Lower leg skin (tissue), 4 donors: ENCODE data around the gene ARX. TPM values are rescaled to one million over a fixed set of nuclear protein-coding genes. Genes with fewer than 3 reads are reported as not detected.

ENCODE experiments used
- DNase-seq, 2 donors: peaks; one replicate each; pipeline ENCODE4 v3.0.0-alpha.2; 2019; ENCODE audit warnings: low spot score in 2 of 2
- H3K4me3 ChIP-seq: fragments of 200-600 bp; sonication (generic); 2 replicates; pipeline ENCODE4 v1.5.1; 2017; ENCODE audit warnings: mild to moderate bottlenecking, low read depth; ENCODE audit not compliant: poor library complexity, severe bottlenecking
- CTCF ChIP-seq, 3 donors: fragments of 450-650 bp; IDR thresholded peaks; one replicate each; pipeline ENCODE4 v1.5.1; 2016; ENCODE audit warnings: antibody characterized with exemption in 3 of 3, mild to moderate bottlenecking in 3 of 3, moderate library complexity in 2 of 3
- POLR2A ChIP-seq, 2 donors: fragments of 450-650 bp; IDR thresholded peaks; one replicate each; pipeline ENCODE4 v1.6.1; 2016 to 2017; ENCODE audit warnings: antibody characterized with exemption in 2 of 2, mild to moderate bottlenecking in 1 of 2, moderate library complexity in 1 of 2
- WGBS, 2 donors: methylation state at CpG; one replicate each; pipeline ENCODE4 v1.1.5; 2018; 5-methylcytosine and 5-hydroxymethylcytosine counted together
- intact Hi-C: fragments of 100-400 bp; cut with DNase I; formaldehyde crosslinking; loops from one replicate; pipeline ENCODE4 v1.15.0; 2023; ENCODE audit warnings: low total_unique reads
- total RNA-seq, 4 donors: library from RNA; depleted of rRNA; stranded (reverse); fragments of >200 nt; gene quantifications; one replicate each; pipeline ENCODE4 v1.1.0, GENCODE V29; 2016

Gene ARX
- total RNA-seq, 4 donors from 2014 or later = not detected

DNA sequence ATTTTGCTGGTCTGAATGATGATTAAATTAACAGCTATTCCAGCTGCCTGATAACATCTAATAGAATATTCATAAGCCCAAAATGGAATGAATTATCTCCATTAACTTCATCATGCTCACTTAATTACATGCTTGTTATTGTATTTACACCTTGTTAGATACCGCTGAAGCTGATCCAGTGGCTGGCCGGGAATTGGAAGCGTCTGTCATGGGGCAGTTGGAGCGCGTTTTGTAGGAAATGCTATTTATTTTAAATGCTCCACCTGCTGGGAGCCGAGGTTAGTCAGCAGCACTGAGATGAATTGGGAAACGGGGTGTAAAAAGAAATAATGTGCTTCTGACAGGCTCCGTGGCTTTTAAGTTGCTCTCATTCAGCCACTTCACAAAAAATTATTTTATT, 25.2 kb downstream of the ARX start:
- no peak for DNase-seq
- 63 to 93% methylated on average over 8 of the region's 8 CpGs for WGBS, 2 donors

DNA sequence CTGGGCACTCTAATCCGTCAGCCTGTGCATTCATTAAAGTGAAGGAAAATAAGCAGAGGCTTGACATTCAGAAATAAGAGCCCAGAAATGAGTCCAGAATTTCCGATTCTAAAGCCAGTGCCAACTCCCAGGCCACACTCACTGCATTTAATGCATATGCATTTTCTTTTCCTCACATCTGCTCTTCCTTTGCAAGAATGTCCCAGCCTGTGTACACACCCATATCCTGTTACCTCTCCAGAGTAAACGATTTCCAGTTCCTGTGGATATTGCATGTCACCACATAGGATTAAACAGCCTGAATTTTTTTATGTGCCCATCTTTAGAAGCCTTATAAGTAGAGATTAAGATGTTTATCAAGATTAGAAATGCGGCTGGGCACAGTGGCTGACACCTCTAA, 27.5 kb downstream of the ARX start:
- WGBS, 2 donors = 70 to 75% methylated on average over 4 of the region's 4 CpGs
- TF ChIP-seq CTCF (IDR thresholded peaks at IDR 0.05) (no peak), POLR2A (IDR thresholded peaks at IDR 0.05) (no peak)
- H3K4me3 ChIP-seq = no peak overlapping the region
- intact Hi-C loops = no loop called here
- no peak for DNase-seq

More for the DNA sequence above, 25.2 kb downstream of the ARX start:
- no peak for TF ChIP-seq POLR2A (IDR thresholded peaks at IDR 0.05)
- no peak for TF ChIP-seq CTCF (IDR thresholded peaks at IDR 0.05)
- intact Hi-C loops = no loop called here
- no peak overlapping the region for H3K4me3 ChIP-seq

DNA sequence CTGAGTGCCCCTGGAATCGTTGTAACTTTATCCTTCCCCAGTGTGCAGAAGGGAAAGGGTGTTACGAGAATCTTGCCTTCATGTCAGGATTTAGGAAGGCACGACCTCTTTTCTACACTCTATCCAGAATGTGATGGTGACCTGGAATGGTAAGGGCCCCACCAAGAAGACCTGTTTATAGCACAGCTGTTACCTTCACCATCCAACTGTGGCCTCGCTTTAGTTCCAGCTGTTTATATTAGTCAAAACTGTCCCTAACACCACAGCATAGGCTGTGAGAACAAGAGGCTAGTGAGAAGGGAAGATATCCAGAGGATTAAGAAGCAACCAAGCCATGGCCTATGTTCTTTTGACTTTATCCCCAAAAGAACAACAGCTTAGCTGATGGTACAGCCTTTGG, 28.0 kb downstream of the ARX start:
- no peak for DNase-seq
- TF ChIP-seq CTCF (IDR thresholded peaks at IDR 0.05) = no peak
- TF ChIP-seq POLR2A (IDR thresholded peaks at IDR 0.05) = no peak
- intact Hi-C loops = no loop called here
- 61 to 93% methylated on average over 4 of the region's 4 CpGs for WGBS, 2 donors
- no peak overlapping the region for H3K4me3 ChIP-seq

- intact Hi-C loops = no loop called here
- H3K4me3 ChIP-seq = no peak overlapping the region
- 78 to 92% methylated on average over 1 of the region's 1 CpG for WGBS, 2 donors
- DNase-seq = no peak
- no peak for TF ChIP-seq CTCF (IDR thresholded peaks at IDR 0.05)
- no peak for TF ChIP-seq POLR2A (IDR thresholded peaks at IDR 0.05)
These were observed 30.6 kb downstream of the ARX start for GRCh38 chrX:24985120-24985519.

DNA sequence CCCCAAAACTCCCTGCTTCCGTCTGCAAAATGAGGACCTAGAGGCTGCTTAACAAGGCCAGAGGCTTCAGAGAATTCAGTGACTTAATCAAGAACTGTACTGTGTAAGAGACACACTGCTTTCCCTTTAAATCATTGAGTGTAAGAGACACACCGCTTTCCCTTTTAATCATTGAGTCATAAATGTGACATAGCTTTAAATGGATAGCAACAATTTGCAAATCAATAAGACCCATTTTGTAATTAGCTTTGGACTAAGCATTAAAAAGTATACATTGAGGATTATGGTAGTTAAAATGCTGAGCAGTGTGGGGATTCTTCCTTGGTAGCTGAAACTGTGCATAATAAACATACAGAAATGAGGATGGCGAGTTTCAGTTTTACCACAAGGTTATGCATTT, 31.8 kb downstream of the ARX start:
- no peak overlapping the region for H3K4me3 ChIP-seq
- TF ChIP-seq POLR2A (IDR thresholded peaks at IDR 0.05) (no peak), CTCF (IDR thresholded peaks at IDR 0.05) (no peak)
- WGBS, 2 donors = 81 to 99% methylated on average over 3 of the region's 3 CpGs
- no peak for DNase-seq
- intact Hi-C loops = no loop called here

DNA sequence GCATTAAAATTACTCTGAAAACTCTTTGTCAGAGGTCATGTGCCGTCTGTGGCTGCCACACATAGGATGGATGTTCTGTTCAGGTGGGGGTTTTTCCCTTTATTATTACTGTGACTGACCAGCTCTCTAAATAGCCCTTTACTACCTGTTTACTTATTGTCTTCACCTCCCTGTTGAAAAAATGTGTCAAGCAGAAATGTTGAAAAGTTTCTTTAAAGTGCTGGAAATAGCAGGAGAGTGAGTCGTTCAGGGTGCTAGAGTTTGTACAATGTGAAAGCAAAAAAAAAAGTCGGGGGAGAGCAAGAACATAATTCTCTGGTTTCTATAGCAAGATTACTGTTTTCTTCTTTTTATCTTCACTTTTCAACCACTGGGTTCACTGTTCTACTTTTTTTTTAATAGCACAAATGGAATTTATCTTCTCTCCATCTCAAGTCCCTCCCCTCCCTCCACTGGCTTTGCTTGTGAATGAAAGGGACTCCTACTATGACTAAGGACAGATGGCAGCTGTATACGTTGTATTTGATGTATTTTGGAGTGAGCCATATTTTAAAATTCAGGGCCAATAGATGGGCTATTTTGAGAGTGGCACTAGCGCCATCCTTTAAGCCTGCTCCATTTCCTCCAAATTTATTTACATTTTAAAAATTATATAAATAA, 33.3 kb downstream of the ARX start:
- no peak for DNase-seq
- WGBS, 2 donors = 69 to 83% methylated on average over 5 of the region's 5 CpGs
- intact Hi-C loops = no loop called here
- no peak for TF ChIP-seq POLR2A (IDR thresholded peaks at IDR 0.05)
- no peak for TF ChIP-seq CTCF (IDR thresholded peaks at IDR 0.05)
- H3K4me3 ChIP-seq = no peak overlapping the region
